ENCODE data around the gene TCP10L.
"Not testable (repeated sequence)": the region's sequence is repeated elsewhere in the genome, so short reads cannot be mapped to it uniquely, and the experiment has no call there.

TCP10L gene

DNA sequence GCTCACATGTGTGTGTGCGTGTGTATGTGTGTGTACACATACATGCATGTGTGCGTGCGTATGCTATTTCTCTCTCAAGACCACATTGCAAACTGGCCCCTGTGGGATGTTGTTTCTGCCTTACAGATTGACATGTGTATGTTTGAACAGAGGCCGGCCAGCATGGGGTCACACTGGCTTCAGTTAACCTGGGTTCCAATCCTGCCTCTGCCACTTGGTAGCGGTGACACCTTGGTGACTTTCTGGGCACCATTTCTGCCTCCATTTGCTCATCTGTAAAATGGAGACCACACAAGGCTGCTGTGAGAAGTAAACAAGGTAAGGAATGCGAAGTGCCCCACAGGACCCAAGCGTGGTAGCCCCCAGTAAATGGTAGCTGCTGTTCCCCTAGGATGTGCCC lies 51.7 kb downstream of the TCP10L start:
- Histone ChIP-seq H3K27ac (ENCODE audit: low read length, poor library complexity, severe bottlenecking) (no peak overlapping the region), H4K91ac (ENCODE audit: low read length) (no peak overlapping the region), H3K9me3 (ENCODE audit: control insufficient read depth, low read length) (no peaks in the 10 kb centered on the region), H3K27me3 (ENCODE audit: control insufficient read depth in 1 of 2, insufficient read depth in 1 of 2, low read length in 2 of 2) (no peaks in the 10 kb centered on the region), H3K4me1 (ENCODE audit: control insufficient read depth, insufficient read depth, low read depth, low read length) (peaks cover 5% of the 10 kb centered on the region), H3K14ac (ENCODE audit: low read length in 2 of 2) (no peak overlapping the region), H3K4ac (ENCODE audit: low read depth in 1 of 2, low read length in 2 of 2) (no peak overlapping the region), H3K18ac (ENCODE audit: low read depth in 1 of 2, low read length in 2 of 2) (no peak overlapping the region), H2AK5ac (ENCODE audit: low read length, severe bottlenecking) (no peak overlapping the region), H4K8ac (ENCODE audit: low read length) (no peak overlapping the region), H3K4me3 (ENCODE audit: insufficient read depth in 1 of 2, low read depth in 1 of 2, low read length in 2 of 2) (no peak overlapping the region), H2BK12ac (ENCODE audit: low read length in 2 of 2) (no peak overlapping the region), H2BK15ac (ENCODE audit: low read depth, poor library complexity, severe bottlenecking) (no peak overlapping the region), H3K4me2 (ENCODE audit: low read length, poor library complexity, severe bottlenecking) (no peak overlapping the region), H3K79me1 (replicated peaks; ENCODE audit: low read length, poor library complexity, severe bottlenecking) (no peaks in the 10 kb centered on the region), H2BK5ac (ENCODE audit: low read depth, low read length, poor library complexity, severe bottlenecking) (no peak overlapping the region), H2BK120ac (ENCODE audit: low read depth, low read length) (no peak overlapping the region), H3K36me3 (ENCODE audit: control insufficient read depth in 1 of 2, insufficient read depth in 2 of 2, low read depth in 1 of 2, low read length in 2 of 2) (no peaks in the 10 kb centered on the region), H3K23ac (ENCODE audit: low read length in 2 of 2) (no peak overlapping the region), H2AFZ (ENCODE audit: low read depth, low read length) (no peak overlapping the region), H3K9ac (ENCODE audit: low read length) (no peak overlapping the region)
- DNase-seq, result no peak
- 91% methylated on average over 7 of the region's 7 CpGs for WGBS

DNA sequence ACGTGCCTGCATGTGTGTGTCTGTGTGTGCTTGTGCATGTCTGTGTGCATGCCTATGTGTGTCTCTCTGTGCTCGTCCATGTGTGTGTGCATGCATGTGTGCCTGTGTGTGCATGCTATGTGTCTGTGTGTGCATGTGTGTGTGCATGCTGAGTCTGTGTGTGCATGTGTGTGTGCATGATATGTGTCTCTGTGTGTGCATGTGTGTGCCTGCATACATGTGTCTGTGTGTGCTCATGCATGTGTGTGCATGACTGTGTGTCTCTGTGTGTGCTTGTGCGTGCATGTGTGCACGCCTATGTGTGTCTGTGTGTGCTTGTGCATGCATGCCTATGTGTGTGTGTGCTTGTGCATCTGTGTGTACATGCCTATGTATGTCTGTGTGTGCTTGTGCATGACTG lies 52.3 kb downstream of the TCP10L start:
- Histone ChIP-seq H3K9ac (ENCODE audit: low read length) (no peak overlapping the region), H3K36me3 (ENCODE audit: control insufficient read depth in 1 of 2, insufficient read depth in 2 of 2, low read depth in 1 of 2, low read length in 2 of 2) (no peaks in the 10 kb centered on the region), H2BK120ac (ENCODE audit: low read depth, low read length) (no peak overlapping the region), H2BK5ac (ENCODE audit: low read depth, low read length, poor library complexity, severe bottlenecking) (no peak overlapping the region), H4K91ac (ENCODE audit: low read length) (no peak overlapping the region), H2AFZ (ENCODE audit: low read depth, low read length) (no peak overlapping the region), H3K4ac (ENCODE audit: low read depth in 1 of 2, low read length in 2 of 2) (no peak overlapping the region), H3K4me3 (ENCODE audit: insufficient read depth in 1 of 2, low read depth in 1 of 2, low read length in 2 of 2) (no peak overlapping the region), H3K4me1 (ENCODE audit: control insufficient read depth, insufficient read depth, low read depth, low read length) (peaks cover 5% of the 10 kb centered on the region), H2BK12ac (ENCODE audit: low read length in 2 of 2) (no peak overlapping the region), H3K23ac (ENCODE audit: low read length in 2 of 2) (no peak overlapping the region), H3K27ac (ENCODE audit: low read length, poor library complexity, severe bottlenecking) (no peak overlapping the region), H3K79me1 (replicated peaks; ENCODE audit: low read length, poor library complexity, severe bottlenecking) (no peaks in the 10 kb centered on the region), H3K27me3 (ENCODE audit: control insufficient read depth in 1 of 2, insufficient read depth in 1 of 2, low read length in 2 of 2) (no peaks in the 10 kb centered on the region), H3K4me2 (ENCODE audit: low read length, poor library complexity, severe bottlenecking) (no peak overlapping the region), H2BK15ac (ENCODE audit: low read depth, poor library complexity, severe bottlenecking) (no peak overlapping the region), H2AK5ac (ENCODE audit: low read length, severe bottlenecking) (no peak overlapping the region), H3K9me3 (ENCODE audit: control insufficient read depth, low read length) (no peaks in the 10 kb centered on the region), H3K18ac (ENCODE audit: low read depth in 1 of 2, low read length in 2 of 2) (no peak overlapping the region), H3K14ac (ENCODE audit: low read length in 2 of 2) (no peak overlapping the region), H4K8ac (ENCODE audit: low read length) (no peak overlapping the region)
- WGBS, result 80% methylated on average over 4 of the region's 4 CpGs
- DNase-seq, result no peak

DNA sequence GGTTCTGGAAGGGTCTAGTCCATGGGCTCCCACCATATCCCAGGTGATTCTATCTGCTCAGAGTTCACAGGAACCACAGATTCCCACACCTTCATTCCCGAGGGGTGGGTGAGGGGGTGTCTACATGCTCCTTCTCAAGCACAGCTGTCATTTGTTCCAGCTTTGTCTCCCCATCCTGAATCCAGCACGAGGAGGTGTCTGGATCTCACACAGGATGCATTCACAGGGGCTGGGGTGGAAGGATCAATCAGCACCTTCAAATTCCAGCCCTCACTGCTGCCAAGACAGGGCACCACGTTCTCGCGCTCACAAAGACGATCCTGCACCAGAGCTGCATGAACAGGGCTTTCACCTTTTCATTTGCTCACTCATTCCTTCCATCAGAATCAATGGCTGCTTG lies 52.7 kb downstream of the TCP10L start:
- H3K36me3 ChIP-seq (ENCODE audit: control insufficient read depth in 1 of 2, insufficient read depth in 2 of 2, low read depth in 1 of 2, low read length in 2 of 2), result no peaks in the 10 kb centered on the region
- H3K9ac ChIP-seq (ENCODE audit: low read length), result no peak overlapping the region
- WGBS, result 72% methylated on average over 5 of the region's 6 CpGs
- H3K4ac ChIP-seq (ENCODE audit: low read depth in 1 of 2, low read length in 2 of 2), result no peak overlapping the region
- no peak overlapping the region for H3K18ac ChIP-seq (ENCODE audit: low read depth in 1 of 2, low read length in 2 of 2)
- no peak for DNase-seq
- no peak overlapping the region for H2AFZ ChIP-seq (ENCODE audit: low read depth, low read length)
- no peak overlapping the region for H3K27ac ChIP-seq (ENCODE audit: low read length, poor library complexity, severe bottlenecking)
- no peak overlapping the region for H3K23ac ChIP-seq (ENCODE audit: low read length in 2 of 2)
- H4K8ac ChIP-seq (ENCODE audit: low read length), result no peak overlapping the region
- H2AK5ac ChIP-seq (ENCODE audit: low read length, severe bottlenecking), result no peak overlapping the region
- no peak overlapping the region for H3K4me2 ChIP-seq (ENCODE audit: low read length, poor library complexity, severe bottlenecking)
- no peak overlapping the region for H2BK5ac ChIP-seq (ENCODE audit: low read depth, low read length, poor library complexity, severe bottlenecking)
- H4K91ac ChIP-seq (ENCODE audit: low read length), result no peak overlapping the region
- H2BK15ac ChIP-seq (ENCODE audit: low read depth, poor library complexity, severe bottlenecking), result no peak overlapping the region
- no peaks in the 10 kb centered on the region for H3K27me3 ChIP-seq (ENCODE audit: control insufficient read depth in 1 of 2, insufficient read depth in 1 of 2, low read length in 2 of 2)
- H3K4me3 ChIP-seq (ENCODE audit: insufficient read depth in 1 of 2, low read depth in 1 of 2, low read length in 2 of 2), result no peak overlapping the region
- no peaks in the 10 kb centered on the region for H3K9me3 ChIP-seq (ENCODE audit: control insufficient read depth, low read length)
- no peak overlapping the region for H2BK12ac ChIP-seq (ENCODE audit: low read length in 2 of 2)
- no peaks in the 10 kb centered on the region for H3K79me1 ChIP-seq (replicated peaks; ENCODE audit: low read length, poor library complexity, severe bottlenecking)
- H2BK120ac ChIP-seq (ENCODE audit: low read depth, low read length), result no peak overlapping the region
- peaks cover 5% of the 10 kb centered on the region for H3K4me1 ChIP-seq (ENCODE audit: control insufficient read depth, insufficient read depth, low read depth, low read length)
- H3K14ac ChIP-seq (ENCODE audit: low read length in 2 of 2), result no peak overlapping the region

DNA sequence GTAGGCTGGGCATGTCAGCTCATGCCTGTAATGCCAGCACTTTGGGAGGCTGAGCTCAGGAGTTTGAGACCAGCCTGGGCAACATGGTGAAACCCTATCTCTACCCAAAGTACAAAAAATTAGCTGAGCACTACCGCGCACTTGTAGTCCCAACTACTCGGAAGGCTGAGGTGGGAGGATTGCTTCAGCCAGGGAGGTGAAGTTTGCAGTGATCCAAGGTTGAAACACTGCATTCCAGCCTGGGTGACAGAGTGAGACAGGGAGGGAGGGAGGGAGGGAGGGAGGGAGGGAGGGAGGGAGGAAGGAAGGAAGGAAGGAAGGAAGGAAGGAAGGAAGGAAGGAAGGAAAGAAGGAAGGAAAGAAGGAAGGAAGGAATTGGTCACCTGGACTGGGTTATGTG lies 53.8 kb downstream of the TCP10L start:
- H2BK12ac ChIP-seq (ENCODE audit: low read length in 2 of 2); H3K79me1 ChIP-seq (replicated peaks; ENCODE audit: low read length, poor library complexity, severe bottlenecking); H3K4me3 ChIP-seq (ENCODE audit: insufficient read depth in 1 of 2, low read depth in 1 of 2, low read length in 2 of 2); H2AK5ac ChIP-seq (ENCODE audit: low read length, severe bottlenecking); H4K91ac ChIP-seq (ENCODE audit: low read length); H3K18ac ChIP-seq (ENCODE audit: low read depth in 1 of 2, low read length in 2 of 2); H3K23ac ChIP-seq (ENCODE audit: low read length in 2 of 2); H3K4ac ChIP-seq (ENCODE audit: low read depth in 1 of 2, low read length in 2 of 2); H2BK120ac ChIP-seq (ENCODE audit: low read depth, low read length); DNase-seq; H2AFZ ChIP-seq (ENCODE audit: low read depth, low read length); H3K4me1 ChIP-seq (ENCODE audit: control insufficient read depth, insufficient read depth, low read depth, low read length); H3K14ac ChIP-seq (ENCODE audit: low read length in 2 of 2); H3K9ac ChIP-seq (ENCODE audit: low read length); H3K9me3 ChIP-seq (ENCODE audit: control insufficient read depth, low read length); H3K36me3 ChIP-seq (ENCODE audit: control insufficient read depth in 1 of 2, insufficient read depth in 2 of 2, low read depth in 1 of 2, low read length in 2 of 2); H3K27me3 ChIP-seq (ENCODE audit: control insufficient read depth in 1 of 2, insufficient read depth in 1 of 2, low read length in 2 of 2); H2BK15ac ChIP-seq (ENCODE audit: low read depth, poor library complexity, severe bottlenecking); H2BK5ac ChIP-seq (ENCODE audit: low read depth, low read length, poor library complexity, severe bottlenecking); H3K4me2 ChIP-seq (ENCODE audit: low read length, poor library complexity, severe bottlenecking); H3K27ac ChIP-seq (ENCODE audit: low read length, poor library complexity, severe bottlenecking); H4K8ac ChIP-seq (ENCODE audit: low read length): not testable (repeated sequence)
- WGBS, result 100% methylated on average over 3 of the region's 3 CpGs
